Activated CD4-positive, alpha-beta T cell treated with anti-CD3 and anti-CD28 coated beads, Interleukin-2, Interleukin-4, amounts not matched to agents 100 ng/mL and 50 ng/mL, durations not matched to agents 16 hours and 8 hours (primary cell): Measurements from ENCODE around the gene CBLIF.
"Not testable (repeated sequence)": the region's sequence is repeated elsewhere in the genome, so short reads cannot be mapped to it uniquely, and the experiment has no call there.

Source experiments
- DNase-seq: peaks from one replicate; pipeline ENCODE4 v3.0.0-alpha.2; 2020; ENCODE audit warnings: low spot score

Gene CBLIF

DNA sequence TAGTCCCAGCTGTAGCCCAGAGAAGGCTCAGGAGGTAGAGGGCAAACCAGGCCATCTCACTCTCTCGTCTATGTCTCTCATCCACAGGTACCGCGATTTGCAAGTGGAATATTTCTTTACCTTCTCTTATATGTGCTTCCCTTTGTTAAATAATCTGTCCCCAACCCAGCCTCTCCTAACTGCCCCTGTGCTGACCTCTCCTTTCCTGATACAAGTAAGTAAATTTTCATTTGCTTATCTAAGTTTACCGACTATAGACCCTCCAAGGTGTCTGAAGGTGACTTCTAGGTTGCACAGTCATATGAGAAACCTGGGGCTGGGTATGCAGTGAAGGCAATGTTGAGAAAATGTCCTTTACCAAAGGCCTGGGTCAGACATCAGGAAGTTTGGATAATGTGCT, at the start of gene CBLIF:
CBLIF (minus strand) TSS at position 101 of the 400 bp plus-strand sequence; CDS start at position 55, 46 bp downstream.
- DNase-seq: no peak

DNA sequence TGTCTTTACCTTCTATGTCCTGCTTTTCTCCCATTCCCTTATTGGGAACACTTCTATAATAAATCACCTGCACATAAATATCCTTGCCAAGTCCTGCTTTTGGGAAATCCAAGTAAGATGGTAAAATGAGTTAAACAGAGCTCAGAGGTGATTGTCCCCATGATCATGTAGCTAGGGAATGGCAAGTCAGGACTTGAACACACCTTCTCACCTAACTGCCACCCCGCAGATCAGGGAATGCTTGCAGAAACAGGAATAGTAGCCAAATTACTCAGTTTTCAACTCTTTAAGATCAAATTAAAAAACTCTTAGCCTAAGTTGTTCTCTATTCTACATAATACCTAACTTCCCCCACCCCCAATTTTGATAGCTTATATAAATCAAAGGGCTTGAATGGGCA, 49.3 kb upstream of the CBLIF start:
- no peak for DNase-seq

DNA sequence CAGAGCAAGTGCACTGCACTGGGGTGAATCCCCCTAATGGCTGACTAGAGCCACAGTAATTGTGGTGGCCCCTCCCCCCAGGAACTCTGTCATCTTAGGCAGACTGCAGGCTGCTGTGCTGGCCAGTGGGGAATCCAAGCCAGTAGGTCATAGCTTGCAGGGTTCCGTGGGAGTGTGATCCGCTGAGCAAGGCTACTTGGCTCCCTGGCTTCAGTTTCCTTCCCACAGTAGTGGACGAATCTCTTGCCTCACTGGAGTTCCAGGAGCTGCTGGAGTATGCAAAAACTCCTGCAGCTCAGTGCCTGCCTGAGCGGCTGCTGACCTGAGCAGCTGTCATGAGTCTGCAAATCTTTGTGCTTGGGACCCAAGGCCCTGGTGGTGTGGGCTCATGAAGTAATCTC, 46.5 kb upstream of the CBLIF start:
- DNase-seq: no peak

- DNase-seq: not testable (repeated sequence)
Measured at GRCh38 chr11:59887156-59887555, 41.9 kb upstream of the CBLIF start.

GRCh38 chr11:59883597-59883996, 38.3 kb upstream of the CBLIF start:
- no peak for DNase-seq

- DNase-seq: no peak
Measured at GRCh38 chr11:59879567-59879966, 34.3 kb upstream of the CBLIF start.

- DNase-seq: no peak
Measured at GRCh38 chr11:59878575-59878974, 33.3 kb upstream of the CBLIF start, which contains the start of gene OOSP3. TSS of gene OOSP3 (plus strand) at chr11:59878782. CDS start at chr11:59878809, 27 bp downstream.

GRCh38 chr11:59877784-59878183, 32.5 kb upstream of the CBLIF start:
- no peak for DNase-seq

- DNase-seq: no peak
Measured at GRCh38 chr11:59877325-59877724, 32.0 kb upstream of the CBLIF start.

- DNase-seq: no peak
Measured at GRCh38 chr11:59875856-59876519, 30.7 kb upstream of the CBLIF start.

DNA sequence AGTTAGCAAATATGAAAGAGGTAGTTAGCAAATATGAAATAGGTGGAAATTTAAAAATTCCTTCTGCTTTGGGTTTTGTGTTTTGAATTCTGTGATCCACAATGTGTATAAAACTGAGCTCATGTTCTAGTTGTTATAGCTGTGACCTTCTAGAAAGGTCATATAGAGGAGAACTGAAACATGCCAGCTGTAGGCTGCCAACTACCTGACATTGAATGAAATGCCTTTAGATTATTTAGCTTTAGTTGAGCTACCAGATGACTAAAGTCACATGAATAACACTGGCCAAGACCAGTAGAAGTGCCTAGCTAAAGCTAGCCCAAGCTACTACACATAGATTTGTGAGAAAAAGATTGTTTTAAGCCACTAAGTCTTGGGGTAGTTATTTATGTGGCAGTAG, 26.8 kb upstream of the CBLIF start:
- no peak for DNase-seq

GRCh38 chr11:59867946-59868345, 22.6 kb upstream of the CBLIF start:
- DNase-seq: no peak

DNA sequence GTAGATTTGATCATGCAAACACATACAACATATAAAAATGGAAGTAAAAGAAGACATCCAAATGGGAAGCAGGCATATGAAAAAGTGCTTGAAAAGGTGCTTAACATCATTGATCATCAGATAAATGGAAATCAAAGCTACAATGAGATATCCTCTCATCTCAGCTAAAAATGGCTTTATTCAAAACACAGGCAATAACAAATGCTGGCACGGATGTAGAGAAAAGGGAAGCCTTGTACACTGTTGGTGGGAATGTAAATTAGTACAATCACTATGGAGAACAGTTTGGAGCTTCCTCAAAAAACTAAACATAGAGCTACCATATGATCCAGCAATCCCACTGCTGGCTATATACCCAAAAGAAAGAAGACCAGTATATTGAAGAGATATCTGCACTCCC, 21.5 kb upstream of the CBLIF start:
- no peak for DNase-seq

DNA sequence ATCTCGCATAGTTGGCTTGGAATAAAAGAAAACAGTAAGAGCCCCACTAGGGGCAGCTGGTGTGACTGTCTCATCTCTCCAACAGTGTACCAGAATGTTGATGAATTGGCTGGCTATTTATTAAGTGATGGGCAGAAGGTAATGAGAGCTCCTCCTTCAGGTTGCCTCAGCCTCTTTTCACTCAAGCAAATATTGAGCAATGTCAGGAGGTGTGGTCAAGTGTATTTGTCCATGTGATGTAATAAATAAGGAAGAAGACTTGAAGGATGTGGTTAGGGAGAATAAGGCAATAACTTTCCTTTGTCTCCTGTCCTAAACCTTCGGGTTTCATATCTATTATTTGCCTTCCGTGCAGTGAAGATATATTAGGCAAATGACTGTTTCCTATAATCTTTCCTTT, 21.1 kb upstream of the CBLIF start, which contains the start of gene TCN1:
TCN1 (minus strand) TSS at position 91 of the 400 bp plus-strand sequence; CDS start at position 74, 17 bp downstream.
- DNase-seq: no peak

DNA sequence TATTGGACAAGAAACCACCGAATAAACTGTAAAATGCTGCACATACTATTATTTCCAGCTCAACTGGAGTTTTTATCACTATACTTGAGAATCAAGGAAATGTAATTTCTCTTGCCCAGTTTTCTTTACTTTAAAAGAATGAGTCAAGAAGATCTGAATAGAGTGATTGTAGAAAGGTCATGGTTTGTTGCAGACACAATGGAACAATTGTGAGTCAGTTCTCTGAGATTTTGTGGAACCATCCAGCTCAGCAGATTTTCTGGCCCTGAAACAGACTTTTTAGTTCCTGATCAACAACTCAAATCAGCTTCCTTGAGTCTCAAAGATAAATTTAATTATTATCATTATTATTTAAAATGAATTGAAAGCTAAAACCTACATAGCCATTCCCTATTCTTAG, 19.7 kb upstream of the CBLIF start:
- no peak for DNase-seq

DNA sequence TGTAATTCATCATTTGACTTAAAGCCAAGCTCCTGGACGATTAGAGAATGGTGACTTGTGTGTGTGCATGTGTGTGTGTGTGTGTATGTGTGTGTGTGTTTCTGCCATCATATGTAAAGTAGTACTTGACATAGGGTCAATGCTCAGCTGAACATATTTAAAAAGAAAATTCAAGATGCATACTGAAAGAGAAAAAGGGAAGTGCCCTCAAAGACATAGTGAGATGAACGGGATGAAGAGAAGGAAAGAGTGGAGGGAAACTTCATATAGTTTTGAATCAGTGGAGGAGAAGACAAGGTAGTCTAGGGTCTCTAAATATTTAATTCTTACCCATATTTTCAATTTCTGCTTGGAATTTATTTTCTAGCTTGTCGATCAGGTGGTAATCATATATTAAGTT, 17.0 kb upstream of the CBLIF start:
- DNase-seq: no peak

DNA sequence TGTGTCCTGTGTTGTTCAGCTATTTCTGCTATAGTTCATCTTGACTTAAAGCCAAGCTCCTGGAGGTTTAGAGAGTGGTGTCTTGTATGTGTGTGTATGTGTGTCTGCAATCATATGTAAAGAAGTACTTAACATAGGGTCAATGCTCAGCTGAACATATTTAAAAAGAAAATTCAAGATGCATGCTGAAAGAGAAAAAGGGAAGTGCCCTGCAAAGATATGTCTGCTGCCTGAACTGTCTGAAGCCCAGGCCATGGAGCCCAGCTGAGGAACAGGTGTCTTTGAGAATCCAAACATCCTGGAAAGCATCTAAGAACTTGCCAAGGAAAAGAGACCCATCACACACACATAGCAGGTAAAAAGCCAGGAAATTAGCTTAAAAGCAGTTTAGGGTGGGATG, 14.4 kb upstream of the CBLIF start:
- DNase-seq: no peak

- DNase-seq: peak; percentile 67
Measured at GRCh38 chr11:59857439-59858434, 12.4 kb upstream of the CBLIF start.

DNA sequence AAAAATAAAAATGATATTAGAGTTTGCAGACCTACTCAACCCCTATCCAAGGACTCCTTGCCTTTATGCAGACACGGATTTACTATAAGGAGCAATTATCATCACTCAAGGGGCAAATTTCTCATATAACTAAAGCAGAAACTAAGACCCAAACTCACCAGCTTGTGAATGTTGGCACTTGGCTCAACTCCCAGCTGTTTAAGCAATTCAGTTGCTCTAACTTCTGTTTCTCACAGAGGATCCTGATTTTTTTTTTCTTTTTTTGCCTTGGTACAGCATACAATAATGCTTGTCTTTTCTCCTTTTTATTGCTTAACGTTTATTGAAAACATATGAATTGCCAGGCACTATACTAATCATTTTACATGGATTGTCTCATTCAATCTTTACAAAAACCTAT, 9.6 kb upstream of the CBLIF start:
- DNase-seq: no peak

DNA sequence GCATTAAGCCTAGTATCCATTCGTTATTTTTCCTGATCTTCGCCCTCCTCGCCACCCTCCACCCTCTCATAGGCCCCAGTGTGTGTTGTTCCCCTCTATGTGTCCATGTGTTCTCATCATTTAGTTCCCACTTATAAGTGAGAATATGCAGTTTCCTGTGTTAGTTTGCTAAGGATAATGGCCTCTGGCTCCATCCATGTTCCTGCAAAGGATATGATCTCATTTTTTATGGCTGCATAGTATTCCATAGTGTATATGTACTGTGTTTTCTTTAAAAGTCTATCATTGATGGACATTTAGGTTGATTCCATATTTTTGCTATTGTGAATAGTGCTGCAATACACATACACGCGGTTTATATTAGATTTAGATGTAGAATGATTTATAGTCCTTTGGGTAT, 6.1 kb upstream of the CBLIF start:
- DNase-seq: not testable (repeated sequence)

DNA sequence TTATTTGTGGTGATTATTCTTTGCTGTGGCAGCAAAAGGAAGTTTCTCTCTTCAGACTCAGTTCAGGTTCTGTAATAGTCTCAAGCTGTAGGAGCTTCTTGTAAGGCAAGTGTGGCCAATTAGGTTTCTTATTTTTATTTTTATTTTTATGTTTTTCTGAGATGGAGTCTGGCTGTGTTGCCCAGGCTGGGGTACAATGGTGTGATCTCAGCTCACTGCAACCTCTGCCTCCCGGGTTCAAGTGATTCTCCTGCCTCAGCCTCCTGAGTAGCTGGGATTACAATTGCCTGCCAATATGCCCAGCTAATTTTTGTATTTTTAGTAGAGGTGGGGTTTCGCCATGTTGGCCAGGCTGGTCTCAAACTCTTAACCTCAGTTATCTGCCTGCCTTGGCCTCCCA, 4.3 kb upstream of the CBLIF start:
- not testable (repeated sequence) for DNase-seq

DNA sequence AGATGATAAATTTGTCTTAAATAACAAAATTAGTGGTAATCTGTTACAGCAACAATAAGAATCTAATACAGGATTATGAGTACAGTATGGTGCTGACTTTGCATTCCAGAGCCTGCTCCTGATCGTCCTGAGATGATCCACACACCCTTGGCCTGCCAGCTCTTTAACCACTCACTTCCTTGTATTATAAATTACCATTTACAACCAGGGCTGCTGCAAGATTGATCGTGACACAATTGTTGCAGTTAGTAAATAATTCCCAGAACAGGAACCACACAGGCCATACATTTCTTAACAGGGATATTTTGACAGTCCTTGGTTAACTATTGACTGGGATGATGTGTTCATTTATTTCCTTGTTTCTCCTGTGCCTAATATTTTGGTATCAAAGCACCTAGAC, 3.8 kb upstream of the CBLIF start:
- no peak for DNase-seq

GRCh38 chr11:59848439-59848838, 3.1 kb upstream of the CBLIF start:
- not testable (repeated sequence) for DNase-seq
